HG02588 (cell line): ENCODE results near the gene AIFM2.
A peak's percentile ranks its signal among the peaks of the same experiment; 100 is the strongest.
"Not testable (repeated sequence)": the region's sequence is repeated elsewhere in the genome, so short reads cannot be mapped to it uniquely, and the experiment has no call there.

ENCODE experiments used
- ATAC-seq: cut with Tn5 transposase; IDR thresholded peaks from one replicate; pipeline ENCODE4 v1.9.1; 2021; ENCODE audit warnings: mild to moderate bottlenecking, moderate library complexity; ENCODE audit not compliant: unreplicated experiment

Gene AIFM2

GRCh38 chr10:70123817-70124216 is 8.8 kb downstream of the AIFM2 start:
- ATAC-seq: no peak

GRCh38 chr10:70123166-70123565 is 9.5 kb downstream of the AIFM2 start:
- not testable (repeated sequence) for ATAC-seq

GRCh38 chr10:70122742-70123141 is 9.9 kb downstream of the AIFM2 start:
- no peak for ATAC-seq

DNA sequence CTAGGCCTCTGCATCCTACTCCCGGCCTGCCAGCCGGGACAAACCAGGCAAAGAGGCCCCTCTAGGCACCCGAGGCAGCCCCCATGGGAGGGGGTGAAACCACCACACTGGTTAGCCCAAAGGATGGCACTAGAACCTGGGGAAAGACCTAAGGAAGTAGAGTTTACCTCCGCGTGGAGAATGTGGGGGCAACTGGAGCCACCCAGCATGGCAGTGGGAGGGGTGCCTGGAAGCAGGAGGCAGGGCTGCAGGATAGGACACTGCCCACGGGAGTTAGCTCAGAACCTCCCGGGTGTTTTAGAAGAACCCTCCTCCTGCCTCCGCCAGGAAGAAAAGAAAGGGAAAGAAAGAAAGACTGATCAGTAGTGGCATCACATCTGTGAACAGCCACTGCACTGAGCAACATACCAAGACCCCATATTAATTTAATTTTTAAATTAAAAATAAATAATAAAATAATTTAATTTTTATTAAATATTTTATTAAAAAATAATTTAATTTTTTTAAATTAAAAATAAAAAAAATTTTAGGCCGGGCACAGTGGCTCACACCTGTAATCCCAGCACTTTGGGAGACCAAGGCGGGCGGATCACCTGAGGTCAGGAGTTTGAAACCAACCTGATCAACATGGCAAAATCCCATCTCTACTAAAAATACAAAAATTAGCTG is 11.2 kb downstream of the AIFM2 start:
- ATAC-seq: no peak

GRCh38 chr10:70120417-70120816 is 12.2 kb downstream of the AIFM2 start:
- ATAC-seq: no peak

DNA sequence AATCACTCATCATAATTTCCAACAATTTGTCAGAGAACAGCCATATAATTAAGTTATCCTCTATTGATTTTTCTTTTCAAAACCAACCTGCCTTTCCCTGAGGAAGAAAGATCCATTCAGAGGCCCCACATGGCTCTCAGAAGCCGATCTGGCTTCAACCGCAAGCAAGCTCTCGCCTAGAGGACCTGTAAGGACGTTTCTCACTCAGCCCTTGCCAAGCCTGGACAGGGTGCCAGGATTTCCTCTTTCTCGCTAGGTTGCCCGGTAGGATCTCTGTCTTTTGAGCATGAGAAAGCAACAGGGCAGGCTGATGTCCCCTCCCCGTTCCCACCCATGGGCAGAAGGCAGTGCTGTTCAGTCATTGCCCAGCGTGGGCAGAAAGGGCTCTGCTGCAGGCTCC is 13.0 kb downstream of the AIFM2 start:
- no peak for ATAC-seq

DNA sequence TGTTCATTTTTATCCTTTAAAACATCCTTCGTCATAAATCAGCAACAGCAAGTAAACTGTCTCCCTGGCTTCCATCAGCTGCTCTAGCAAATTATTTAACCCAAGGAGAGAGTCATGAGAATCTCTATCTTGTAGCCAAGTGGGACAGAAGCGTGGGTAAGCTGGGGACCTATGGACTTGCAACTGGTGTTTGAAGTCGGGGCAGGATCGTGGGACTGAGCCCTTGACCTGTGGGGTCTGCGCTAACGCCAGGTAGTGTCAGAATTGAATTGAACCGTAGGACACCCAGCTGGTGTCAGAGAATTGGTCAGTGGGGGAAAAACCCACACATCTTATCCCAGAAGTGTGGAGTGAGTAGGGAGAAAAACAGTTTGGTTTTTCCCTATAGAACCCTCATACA is 13.4 kb downstream of the AIFM2 start:
- ATAC-seq: no peak

DNA sequence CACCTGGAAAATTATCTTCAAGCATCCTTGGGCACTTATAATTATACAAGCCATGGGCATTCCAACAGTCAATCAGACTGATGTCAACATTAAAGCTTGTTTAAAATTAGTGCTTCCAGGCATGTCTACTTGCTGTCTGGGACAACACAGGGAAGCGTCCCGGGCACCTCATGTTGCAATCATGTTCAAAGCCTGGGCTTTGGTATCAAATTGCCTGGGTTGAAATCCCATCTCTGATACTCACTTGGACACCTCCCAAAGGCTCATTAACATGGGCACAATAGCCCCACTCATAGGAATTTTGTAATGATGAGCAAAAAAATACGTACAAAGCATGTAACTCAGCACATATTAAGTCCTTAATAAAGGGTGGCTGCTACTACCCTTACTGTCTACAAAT is 14.4 kb downstream of the AIFM2 start:
- ATAC-seq: no peak

- no peak for ATAC-seq
Measured at GRCh38 chr10:70117646-70118045, 15.0 kb downstream of the AIFM2 start.

GRCh38 chr10:70115948-70116682 is 16.5 kb downstream of the AIFM2 start:
- no peak for ATAC-seq

DNA sequence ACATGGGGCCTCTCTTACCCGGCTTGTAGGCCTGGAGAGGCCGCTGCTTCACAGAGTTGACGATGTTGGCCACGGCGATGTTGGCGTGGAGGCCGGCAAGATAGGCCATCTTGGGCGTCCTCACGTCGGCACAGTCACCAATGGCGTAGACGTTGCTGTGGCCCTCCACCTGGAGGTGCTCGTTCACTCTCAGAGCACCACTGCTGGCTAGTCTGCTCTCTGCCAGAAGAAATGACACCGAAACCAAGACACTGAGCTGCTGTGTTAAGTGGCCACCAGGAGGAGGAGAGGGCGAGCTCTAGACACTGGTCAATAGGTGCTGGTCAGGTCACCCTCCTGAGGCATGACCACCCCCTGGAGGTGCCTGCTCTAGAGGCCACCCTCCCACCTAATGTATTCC is 17.7 kb downstream of the AIFM2 start:
- no peak for ATAC-seq

GRCh38 chr10:70112071-70112470 is 20.6 kb downstream of the AIFM2 start:
- ATAC-seq: no peak

DNA sequence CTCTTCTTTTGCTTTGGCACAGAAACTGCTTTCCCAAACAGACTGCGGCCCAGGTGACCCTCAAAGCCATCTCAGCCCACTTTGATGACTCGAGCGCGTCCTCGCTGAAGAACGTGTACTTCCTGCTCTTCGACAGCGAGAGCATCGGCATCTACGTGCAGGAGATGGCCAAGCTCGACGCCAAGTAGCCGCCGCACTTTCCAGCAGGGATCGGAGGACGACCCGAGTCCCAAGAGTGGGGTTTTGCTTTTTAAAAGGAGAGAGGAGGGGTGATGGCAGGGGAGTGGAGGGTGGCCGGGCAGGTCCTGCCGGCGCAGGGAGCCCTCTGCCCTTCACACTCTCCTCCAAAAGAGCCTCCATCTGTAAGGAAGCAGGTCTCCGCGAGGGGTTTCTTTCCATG is 21.1 kb downstream of the AIFM2 start:
- no peak for ATAC-seq

GRCh38 chr10:70109064-70109729 is 23.4 kb downstream of the AIFM2 start:
- no peak for ATAC-seq

DNA sequence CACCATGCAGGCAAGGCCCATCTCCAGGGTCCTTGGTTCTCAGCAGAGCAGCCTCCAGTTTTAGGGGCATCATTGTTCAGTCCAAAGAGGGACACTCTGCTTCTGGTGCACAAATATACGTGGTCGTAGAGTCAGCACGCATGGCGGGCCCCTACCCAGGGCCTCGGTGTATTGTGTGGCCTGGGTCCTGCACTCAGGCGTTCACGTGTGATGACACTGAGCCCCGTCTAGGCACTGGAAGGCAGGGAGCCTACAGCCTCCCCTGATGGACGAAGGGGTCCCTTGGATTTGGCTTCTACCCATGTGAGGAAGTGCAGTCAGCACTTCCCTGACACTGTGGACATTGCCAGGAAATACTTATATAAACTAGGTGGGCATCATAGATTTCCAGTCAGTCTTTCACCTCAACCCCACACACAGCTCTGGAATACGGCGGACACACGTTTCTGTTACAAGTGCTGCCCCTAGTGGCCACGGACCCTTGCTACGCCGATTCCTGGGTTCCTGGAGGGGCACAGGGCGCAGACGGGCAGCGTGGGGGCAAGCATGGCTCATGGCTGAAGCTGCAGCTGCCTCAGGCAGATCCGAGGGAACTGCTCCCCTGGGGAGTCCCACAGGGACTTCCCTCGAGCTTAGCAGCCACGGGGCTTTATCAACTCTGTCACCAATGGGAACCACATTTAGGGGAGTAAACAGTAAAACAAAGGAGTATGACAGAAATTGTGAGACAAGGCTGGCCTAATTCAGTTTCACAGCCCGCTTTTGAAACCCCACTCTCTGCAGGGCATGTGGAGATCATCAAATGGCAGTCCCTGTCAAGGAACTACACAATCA is 25.4 kb downstream of the AIFM2 start:
- peak; percentile 54 for ATAC-seq

DNA sequence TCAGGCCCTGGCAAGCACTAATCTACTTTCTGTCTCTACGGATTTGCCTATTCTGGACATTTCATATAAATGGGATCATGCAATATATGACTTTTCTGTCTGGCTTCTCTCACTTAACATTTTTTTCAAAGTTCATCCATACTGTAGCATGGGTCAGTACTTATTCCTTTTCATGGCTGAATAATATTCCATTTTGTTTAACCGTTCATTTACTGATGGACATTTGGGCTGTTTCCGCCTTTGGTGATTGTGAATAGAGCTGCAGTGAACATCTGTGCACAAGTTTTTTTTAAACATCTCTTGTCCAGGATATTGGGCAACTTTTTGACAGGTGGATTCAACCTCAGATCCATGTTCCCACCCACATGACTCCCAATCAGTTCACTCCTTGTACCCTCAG is 31.0 kb downstream of the AIFM2 start:
- ATAC-seq: no peak

DNA sequence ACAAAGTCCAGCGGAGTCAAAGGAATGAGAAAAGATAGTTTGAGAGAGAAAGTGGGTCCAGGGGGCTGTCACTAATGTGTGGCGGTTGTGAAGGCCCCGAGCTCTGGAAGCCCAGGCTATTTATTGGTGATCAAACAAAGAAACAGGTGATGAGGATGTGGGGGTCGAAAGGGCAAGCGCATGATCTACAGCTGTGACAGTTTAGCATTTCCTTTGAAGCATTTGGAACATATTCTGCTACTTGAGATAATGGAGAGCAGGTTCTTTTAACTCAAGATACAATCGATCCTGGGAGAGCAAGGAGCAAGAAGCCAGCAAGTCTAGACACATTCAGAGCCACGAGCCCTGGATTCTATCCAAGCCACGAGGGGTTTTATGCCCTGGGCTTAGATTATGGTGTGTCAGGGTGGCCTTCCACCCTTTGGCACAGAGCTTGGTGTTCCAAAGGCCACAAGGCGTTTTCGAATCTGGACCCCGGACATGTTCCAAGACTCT is 31.5 kb downstream of the AIFM2 start:
- ATAC-seq: not testable (repeated sequence)

GRCh38 chr10:70098271-70098670 is 34.4 kb downstream of the AIFM2 start:
- no peak for ATAC-seq

DNA sequence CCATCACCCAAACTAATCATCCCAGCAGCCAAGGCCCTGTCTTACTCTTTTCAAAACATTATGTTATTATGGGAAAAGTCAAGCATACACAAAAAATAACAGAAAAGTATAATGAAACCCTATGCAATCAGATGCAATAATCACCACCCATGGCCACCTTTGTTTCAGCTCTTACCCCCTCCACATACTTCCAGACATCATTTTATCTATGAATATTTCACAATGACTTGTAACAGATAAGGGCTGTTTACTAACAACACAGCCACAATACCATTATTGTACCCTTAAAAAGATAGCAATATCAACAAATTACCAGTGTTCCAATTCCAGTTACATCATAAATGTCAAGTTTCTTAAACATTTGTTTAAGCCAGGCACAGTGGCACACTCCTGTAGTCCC is 35.2 kb downstream of the AIFM2 start:
- ATAC-seq: no peak

- no peak for ATAC-seq
Measured at GRCh38 chr10:70096705-70097420, 35.8 kb downstream of the AIFM2 start.
